Ovary (tissue), 10 donors: Measurements from ENCODE around the gene SETD1A. TPM values are rescaled to one million over a fixed set of nuclear protein-coding genes. Genes with fewer than 3 reads are reported as not detected.

Experiments used
- DNase-seq, 5 donors: peaks; one replicate each; pipeline ENCODE4 v3.0.0-alpha.2; 2019 to 2020
- H3K27ac ChIP-seq, 2 donors: fragments of 200-600 bp; one replicate each; pipeline versions ENCODE4 v1.5.1 to v1.8.0; 2019 to 2022
- H3K27me3 ChIP-seq: fragments of 200-600 bp; one replicate; pipeline ENCODE4 v1.8.0; 2022
- H3K36me3 ChIP-seq: fragments of 200-600 bp; sonication (generic); one replicate; pipeline ENCODE4 v1.5.1; 2019
- H3K4me1 ChIP-seq: one replicate; pipeline ENCODE4 v1.8.1; 2013; ENCODE audit warnings: mild to moderate bottlenecking, moderate library complexity; ENCODE audit not compliant: insufficient read depth
- H3K4me3 ChIP-seq: fragments of 200-600 bp; sonication (generic); one replicate; pipeline ENCODE4 v1.5.1; 2017
- H3K9me3 ChIP-seq, 2 donors: fragments of 200-600 bp in 1 of 2; sonication (generic) in 1 of 2; one replicate each; pipeline versions ENCODE4 v1.5.1 to v1.8.1; 2013 to 2019; ENCODE audit warnings: mild to moderate bottlenecking in 1 of 2, moderate library complexity in 1 of 2
- CTCF ChIP-seq, 3 donors: fragments of 450-650 bp in 2 of 3; fragments of 200-600 bp in 1 of 3; IDR thresholded peaks; one replicate each; pipeline versions ENCODE4 v1.5.1 to v1.8.0; 2016 to 2022; ENCODE audit warnings: antibody characterized with exemption in 3 of 3, mild to moderate bottlenecking in 1 of 3
- EP300 ChIP-seq: sonication (generic); formaldehyde crosslinking; IDR thresholded peaks from one replicate; pipeline ENCODE4 v1.6.1; 2017; ENCODE audit warnings: antibody characterized with exemption
- POLR2A ChIP-seq: fragments of 450-650 bp; IDR thresholded peaks from one replicate; pipeline ENCODE4 v1.6.1; 2017; ENCODE audit warnings: antibody characterized with exemption, mild to moderate bottlenecking, moderate library complexity
- WGBS, 3 donors: extraction: QIAGEN DNeasy Blood & Tissue Kit in 1 of 3; methylation state at CpG; one replicate each; pipeline versions ENCODE4 v1.1.5 to v1.1.7; 2013 to 2017; 5-methylcytosine and 5-hydroxymethylcytosine counted together
- intact Hi-C, 4 donors: fragments of 100-400 bp; cut with DNase I; formaldehyde crosslinking; loops; one replicate each; pipeline versions ENCODE4 v1.11.0 to v1.15.1; 2022 to 2023
- long read RNA-seq, 3 donors: library from polyadenylated mRNA in 2 of 3; unstranded in 2 of 3; transcript quantifications; one replicate each; pipeline ENCODE4 v2.0.0 and lab custom pipeline, GENCODE V29; 2021 to 2026
- polyA plus RNA-seq, 2 donors: library from polyadenylated mRNA; stranded (reverse); fragments of 200-250 nt in 1 of 2; fragments of 350-450 nt in 1 of 2; fragmentation: Illumina TruSeq in 1 of 2; extraction: RNeasy Lipid Tissue Mini Kit (QIAGEN cat#74804) in 1 of 2; gene quantifications; one replicate each; pipeline ENCODE4 v1.2.3, GENCODE V29; 2013 to 2014
- total RNA-seq, 7 donors: library from RNA; depleted of rRNA in 2 of 7; stranded (reverse); fragments of >200 nt in 2 of 7; fragmentation: NEBNext Ultra II Directional in 3 of 7; extraction: Animal tissue kit (Norgen Biotek cat#: 25700) in 3 of 7; gene quantifications; one replicate each; pipeline versions ENCODE4 v1.1.0 to v1.2.4, GENCODE V29; 2016 to 2023
- donor health status: DM: no; HTN: no; CAD: no; lungs with moderate emphysema.
- donor health status: DM: no; HTN: no; CAD: no.
- donor health status: Bipolar disorder and iron deficiency.
- donor health status: DM: yes; HTN: yes; CAD: no.
- donor health status: DM: no; HTN: no; CAD: no.
- donor health status: DM: yes; HTN: yes; CAD: no.

Gene SETD1A
- total RNA-seq (10 to 100 TPM in 5 of 7 donors, 1 to 10 TPM in 2; 5.0 to 31.8 (median 24.9) TPM), polyA plus RNA-seq (10 to 100 TPM in 1 of 2 donors, 1 to 10 TPM in 1; 5.8 to 17.1 TPM)
- long read RNA-seq, donor 1, partial matches to known transcripts: 5 of 7 reads
- long read RNA-seq, donor 1, other reads (novel, unspliced or antisense): 2 of 7 reads
- long read RNA-seq, donor 2, partial matches to known transcripts: 20 of 31 reads
- long read RNA-seq, donor 2, other reads (novel, unspliced or antisense): 11 of 31 reads
- long read RNA-seq, donor 3, partial matches to known transcripts: 10 of 13 reads
- long read RNA-seq, donor 3, other reads (novel, unspliced or antisense): 3 of 13 reads

GRCh38 chr16:30957456-30958174, at the start of gene SETD1A:
TSS of gene SETD1A (plus strand) at chr16:30957754. CDS start at chr16:30958732, 978 bp downstream.
- 0 to 1% (median 0%) methylated on average over 41 to 85 of the region's 85 CpGs for WGBS, 3 donors

GRCh38 chr16:30910427-30911029, 47.0 kb upstream of the SETD1A start:
- Histone ChIP-seq H3K4me3 (no peak overlapping the region), H3K27me3 (no peaks in the 10 kb centered on the region), H3K36me3 (no peaks in the 10 kb centered on the region), H3K27ac (no peak overlapping the region), H3K9me3 (no peaks in the 10 kb centered on the region), H3K4me1 (no peaks in the 10 kb centered on the region)
- DNase-seq: no peak
- TF ChIP-seq CTCF (IDR thresholded peaks at IDR 0.05) (no peak), POLR2A (no peak), EP300 (no peak)
- WGBS, 3 donors: 71 to 75% (median 74%) methylated on average over 18 of the region's 18 CpGs
- intact Hi-C loops: loop anchor here in 1 of 4 donors (5.0 kb wide), 1 partner anchor 68 kb away; no protein-coding TSS in a partner anchor

More at GRCh38 chr16:30957456-30958174, at the start of gene SETD1A:
- TF ChIP-seq CTCF (IDR thresholded peaks at IDR 0.05): peak in 1 of 3 donors; percentile 11
- TF ChIP-seq POLR2A: peak; percentile 66
- no peak for TF ChIP-seq EP300
- peak within 1 kb of the TSS; percentile 97 to 98 for H3K27ac ChIP-seq
- no peaks in the 10 kb centered on the region for H3K9me3 ChIP-seq
- no peaks in the 10 kb centered on the region for H3K36me3 ChIP-seq
- intact Hi-C loops: loop anchor here in 1 of 4 donors (10.0 kb wide), 1 partner anchor 157 kb away; the partner anchor contains the start of gene KAT8
- peak within 1 kb of the TSS; percentile 82 for H3K4me3 ChIP-seq
- DNase-seq: peak; percentile 96 to 98 (median 97)
- peaks cover 11% of the 10 kb centered on the region for H3K4me1 ChIP-seq
- H3K27me3 ChIP-seq: no peaks in the 10 kb centered on the region

- 77 to 89% (median 86%) methylated on average over 6 of the region's 6 CpGs for whole genome bisulfite sequencing, 3 donors
- Histone ChIP-seq H3K36me3 (no peaks in the 10 kb centered on the region), H3K27me3 (no peaks in the 10 kb centered on the region), H3K4me3 (no peak overlapping the region), H3K9me3 (no peaks in the 10 kb centered on the region), H3K27ac (no peak overlapping the region), H3K4me1 (no peaks in the 10 kb centered on the region)
- intact Hi-C loops: loop anchor here in 1 of 4 donors (5.0 kb wide), 1 partner anchor 71 kb away; no protein-coding TSS in a partner anchor
- no peak for TF ChIP-seq POLR2A
- no peak for TF ChIP-seq EP300
- no peak for TF ChIP-seq CTCF (IDR thresholded peaks at IDR 0.05)
- DNase-seq: no peak
Measured at GRCh38 chr16:30912794-30913412, 44.7 kb upstream of the SETD1A start.

GRCh38 chr16:30914830-30915229, 42.7 kb upstream of the SETD1A start:
- no peaks in the 10 kb centered on the region for H3K27me3 ChIP-seq
- intact Hi-C loops: loop anchor here in 1 of 4 donors (5.0 kb wide), 1 partner anchor 73 kb away; no protein-coding TSS in a partner anchor
- no peak overlapping the region for H3K27ac ChIP-seq
- TF ChIP-seq POLR2A: no peak
- TF ChIP-seq CTCF (IDR thresholded peaks at IDR 0.05): no peak
- no peak for TF ChIP-seq EP300
- H3K36me3 ChIP-seq: no peaks in the 10 kb centered on the region
- WGBS, 3 donors: 92 to 100% (median 94%) methylated on average over 3 of the region's 3 CpGs
- DNase-seq: no peak
- no peak overlapping the region for H3K4me3 ChIP-seq
- H3K4me1 ChIP-seq: no peaks in the 10 kb centered on the region
- H3K9me3 ChIP-seq: no peaks in the 10 kb centered on the region
